Activated naive CD4-positive, alpha-beta T cell treated with Interleukin-2 at 50 U/mL for 16 hours (primary cell): Measurements from ENCODE around the gene GALNT17.

ENCODE experiments used
- DNase-seq: peaks from one replicate; pipeline ENCODE4 v3.0.0-alpha.2; 2020

Gene GALNT17

GRCh38 chr7:71286924-71287323 is 155.0 kb downstream of the GALNT17 start:
- no peak for DNase-seq

- DNase-seq = no peak
These were observed 158.5 kb downstream of the GALNT17 start for GRCh38 chr7:71290452-71290851.

- no peak for DNase-seq
These were observed 166.4 kb downstream of the GALNT17 start for GRCh38 chr7:71298378-71298777.

GRCh38 chr7:71300086-71300485 is 168.1 kb downstream of the GALNT17 start:
- DNase-seq = no peak

GRCh38 chr7:71300603-71301002 is 168.7 kb downstream of the GALNT17 start:
- no peak for DNase-seq

GRCh38 chr7:71301167-71301566 is 169.2 kb downstream of the GALNT17 start:
- no peak for DNase-seq

- DNase-seq = no peak
These were observed 171.6 kb downstream of the GALNT17 start for GRCh38 chr7:71303566-71303965.

GRCh38 chr7:71308096-71308495 is 176.2 kb downstream of the GALNT17 start:
- no peak for DNase-seq

GRCh38 chr7:71311576-71311975 is 179.6 kb downstream of the GALNT17 start:
- DNase-seq = no peak

GRCh38 chr7:71312755-71313490 is 181.0 kb downstream of the GALNT17 start:
- no peak for DNase-seq

- no peak for DNase-seq
These were observed 181.6 kb downstream of the GALNT17 start for GRCh38 chr7:71313553-71313952.

GRCh38 chr7:71320916-71321315 is 189.0 kb downstream of the GALNT17 start:
- DNase-seq = no peak

GRCh38 chr7:71322201-71322600 is 190.3 kb downstream of the GALNT17 start:
- no peak for DNase-seq

- no peak for DNase-seq
These were observed 191.8 kb downstream of the GALNT17 start for GRCh38 chr7:71323726-71324125.

GRCh38 chr7:71325151-71325550 is 193.2 kb downstream of the GALNT17 start:
- no peak for DNase-seq

- no peak for DNase-seq
These were observed 194.7 kb downstream of the GALNT17 start for GRCh38 chr7:71326595-71326994.

- no peak for DNase-seq
These were observed 196.0 kb downstream of the GALNT17 start for GRCh38 chr7:71327946-71328345.

GRCh38 chr7:71329030-71329660 is 197.2 kb downstream of the GALNT17 start:
- DNase-seq = no peak

- no peak for DNase-seq
These were observed 200.3 kb downstream of the GALNT17 start for GRCh38 chr7:71332207-71332606.

- no peak for DNase-seq
These were observed 202.6 kb downstream of the GALNT17 start for GRCh38 chr7:71334541-71334940.

- DNase-seq = no peak
These were observed 206.9 kb downstream of the GALNT17 start for GRCh38 chr7:71338866-71339265.

GRCh38 chr7:71339924-71340323 is 208.0 kb downstream of the GALNT17 start:
- DNase-seq = no peak

- DNase-seq = no peak
These were observed 210.3 kb downstream of the GALNT17 start for GRCh38 chr7:71342202-71342601.

GRCh38 chr7:71343039-71343438 is 211.1 kb downstream of the GALNT17 start:
- DNase-seq = no peak

- no peak for DNase-seq
These were observed 211.9 kb downstream of the GALNT17 start for GRCh38 chr7:71343892-71344291.
